PFSK-1 (cell line): ENCODE results near the gene GPC3.

Source experiments
- FOXP2 ChIP-seq: optimal IDR thresholded peaks from 2 replicates; pipeline ENCODE3; 2011; ENCODE audit warnings: borderline replicate concordance, control low read depth, inconsistent platforms; ENCODE audit not compliant: insufficient read depth; ENCODE audit errors: extremely low read length, extremely low read depth
- POLR2AphosphoS5 ChIP-seq: IDR thresholded peaks from 2 replicates; pipeline ENCODE4 v1.6.1; 2012; ENCODE audit warnings: low read depth, mild to moderate bottlenecking, control low read depth, low read length, moderate library complexity
- SIN3A ChIP-seq: IDR thresholded peaks from 2 replicates; pipeline ENCODE4 v1.6.1; 2012; ENCODE audit warnings: mild to moderate bottlenecking, low read length, moderate library complexity, borderline replicate concordance; ENCODE audit not compliant: insufficient read depth
- TAF1 ChIP-seq: IDR thresholded peaks from 2 replicates; pipeline ENCODE4 v1.6.1; 2012; ENCODE audit warnings: low read length, control low read depth, borderline replicate concordance; ENCODE audit not compliant: insufficient read depth
- TF ChIP-seq, protein P1 (sequence below), 2 experiments: IDR thresholded peaks; 2 replicates each; pipeline versions ENCODE4 v1.6.1 to v1.8.0; 2011 to 2012; ENCODE audit warnings: low read depth in 2 of 2, low read length in 2 of 2, control low read depth in 1 of 2, inconsistent platforms in 1 of 2, mild to moderate bottlenecking in 1 of 2, moderate library complexity in 1 of 2; ENCODE audit not compliant: insufficient read depth in 1 of 2

GPC3 gene

DNA sequence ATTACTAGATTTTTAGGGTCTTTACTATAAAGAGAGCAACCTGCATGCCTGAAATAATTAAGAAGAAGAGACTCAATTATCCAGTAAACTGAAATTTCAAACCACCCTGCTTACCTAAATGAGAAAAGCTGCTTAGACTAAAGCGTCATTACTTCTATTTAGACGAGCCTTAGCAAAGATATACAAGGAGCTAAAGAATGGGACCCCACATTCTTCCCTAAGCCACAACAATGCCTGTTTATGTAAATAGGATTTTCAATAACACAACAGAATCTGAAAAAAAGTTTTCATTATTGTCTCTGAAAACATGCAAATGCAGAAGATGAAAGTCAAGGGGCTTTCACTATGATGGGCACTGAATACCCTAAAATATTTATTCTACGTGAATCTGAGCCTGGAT, 16.2 kb downstream of the GPC3 start:
- TF ChIP-seq SIN3A, result no peak
- TF ChIP-seq, protein P1, sequence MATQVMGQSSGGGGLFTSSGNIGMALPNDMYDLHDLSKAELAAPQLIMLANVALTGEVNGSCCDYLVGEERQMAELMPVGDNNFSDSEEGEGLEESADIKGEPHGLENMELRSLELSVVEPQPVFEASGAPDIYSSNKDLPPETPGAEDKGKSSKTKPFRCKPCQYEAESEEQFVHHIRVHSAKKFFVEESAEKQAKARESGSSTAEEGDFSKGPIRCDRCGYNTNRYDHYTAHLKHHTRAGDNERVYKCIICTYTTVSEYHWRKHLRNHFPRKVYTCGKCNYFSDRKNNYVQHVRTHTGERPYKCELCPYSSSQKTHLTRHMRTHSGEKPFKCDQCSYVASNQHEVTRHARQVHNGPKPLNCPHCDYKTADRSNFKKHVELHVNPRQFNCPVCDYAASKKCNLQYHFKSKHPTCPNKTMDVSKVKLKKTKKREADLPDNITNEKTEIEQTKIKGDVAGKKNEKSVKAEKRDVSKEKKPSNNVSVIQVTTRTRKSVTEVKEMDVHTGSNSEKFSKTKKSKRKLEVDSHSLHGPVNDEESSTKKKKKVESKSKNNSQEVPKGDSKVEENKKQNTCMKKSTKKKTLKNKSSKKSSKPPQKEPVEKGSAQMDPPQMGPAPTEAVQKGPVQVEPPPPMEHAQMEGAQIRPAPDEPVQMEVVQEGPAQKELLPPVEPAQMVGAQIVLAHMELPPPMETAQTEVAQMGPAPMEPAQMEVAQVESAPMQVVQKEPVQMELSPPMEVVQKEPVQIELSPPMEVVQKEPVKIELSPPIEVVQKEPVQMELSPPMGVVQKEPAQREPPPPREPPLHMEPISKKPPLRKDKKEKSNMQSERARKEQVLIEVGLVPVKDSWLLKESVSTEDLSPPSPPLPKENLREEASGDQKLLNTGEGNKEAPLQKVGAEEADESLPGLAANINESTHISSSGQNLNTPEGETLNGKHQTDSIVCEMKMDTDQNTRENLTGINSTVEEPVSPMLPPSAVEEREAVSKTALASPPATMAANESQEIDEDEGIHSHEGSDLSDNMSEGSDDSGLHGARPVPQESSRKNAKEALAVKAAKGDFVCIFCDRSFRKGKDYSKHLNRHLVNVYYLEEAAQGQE (IDR thresholded peaks at IDR 0.05; ENCODE audit: insufficient read depth in 1 of 2, low read depth in 2 of 2, low read length in 2 of 2), result no peak
- no peak for TF ChIP-seq POLR2AphosphoS5
- no peak for TF ChIP-seq TAF1
- no peak for TF ChIP-seq FOXP2

DNA sequence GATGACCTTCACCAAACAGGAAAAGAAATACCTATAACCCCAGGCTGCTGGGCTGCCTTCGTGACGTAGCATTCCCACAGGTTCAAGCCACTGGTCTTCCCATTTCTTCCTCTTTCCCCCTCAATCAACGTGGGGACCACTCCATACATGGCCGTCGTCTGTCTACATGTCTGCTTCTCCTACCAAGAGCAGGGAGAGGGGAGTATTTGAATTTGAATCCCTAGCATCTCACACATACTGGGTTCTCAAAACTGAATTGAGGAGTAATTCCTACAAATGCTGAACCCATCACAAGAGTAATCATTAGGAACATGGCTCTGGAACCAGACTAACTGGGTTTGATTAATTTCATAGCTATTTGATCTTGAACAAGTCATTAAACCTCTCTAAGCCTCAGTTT, 17.3 kb downstream of the GPC3 start:
- TF ChIP-seq TAF1 (no peak), FOXP2 (no peak), POLR2AphosphoS5 (no peak), SIN3A (no peak)
- TF ChIP-seq, protein P1 (IDR thresholded peaks at IDR 0.05; ENCODE audit: insufficient read depth in 1 of 2, low read depth in 2 of 2, low read length in 2 of 2), result no peak

DNA sequence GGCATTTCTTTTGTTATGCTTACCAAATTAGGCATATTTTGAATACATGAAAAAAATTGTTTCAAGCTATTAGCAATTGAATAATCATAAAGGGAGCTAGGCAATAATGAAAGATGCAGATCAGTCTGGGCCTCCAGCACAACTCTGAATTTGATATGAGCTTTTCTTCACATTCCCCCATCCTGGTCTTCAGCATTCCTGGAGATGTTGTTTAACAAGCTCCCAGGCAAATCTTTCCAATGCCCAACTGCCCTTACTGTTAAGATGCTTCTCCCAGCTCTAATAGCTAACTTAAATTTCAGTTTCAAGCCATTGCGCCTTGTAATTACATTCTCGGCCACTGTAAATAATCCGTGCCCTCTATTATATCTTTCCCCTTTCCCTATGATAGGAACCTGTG, 19.2 kb downstream of the GPC3 start:
- TF ChIP-seq TAF1, result no peak
- no peak for TF ChIP-seq POLR2AphosphoS5
- no peak for TF ChIP-seq FOXP2
- no peak for TF ChIP-seq SIN3A
- TF ChIP-seq, protein P1 (IDR thresholded peaks at IDR 0.05; ENCODE audit: insufficient read depth in 1 of 2, low read depth in 2 of 2, low read length in 2 of 2), result no peak

DNA sequence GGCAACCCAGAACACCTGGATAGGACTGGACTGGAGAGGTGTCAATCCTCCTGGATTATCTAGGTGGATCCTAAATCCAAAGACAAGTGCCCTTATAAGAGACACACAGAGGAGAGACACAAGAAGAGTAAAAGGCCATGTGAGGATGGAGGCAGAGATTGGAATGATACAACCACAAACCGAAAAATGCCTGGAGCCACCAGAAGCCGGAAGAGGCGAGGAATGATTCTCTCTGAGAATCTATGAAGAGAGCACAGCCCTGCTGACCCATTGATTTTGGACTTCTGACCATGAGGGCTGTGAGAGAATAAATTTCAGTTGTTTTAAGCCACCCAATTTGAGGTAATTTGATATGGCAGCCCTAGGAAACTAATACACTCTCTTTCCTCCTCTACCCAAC, 20.1 kb downstream of the GPC3 start:
- TF ChIP-seq FOXP2 (no peak), POLR2AphosphoS5 (no peak), SIN3A (no peak), TAF1 (no peak)
- TF ChIP-seq, protein P1 (IDR thresholded peaks at IDR 0.05; ENCODE audit: insufficient read depth in 1 of 2, low read depth in 2 of 2, low read length in 2 of 2), result no peak

DNA sequence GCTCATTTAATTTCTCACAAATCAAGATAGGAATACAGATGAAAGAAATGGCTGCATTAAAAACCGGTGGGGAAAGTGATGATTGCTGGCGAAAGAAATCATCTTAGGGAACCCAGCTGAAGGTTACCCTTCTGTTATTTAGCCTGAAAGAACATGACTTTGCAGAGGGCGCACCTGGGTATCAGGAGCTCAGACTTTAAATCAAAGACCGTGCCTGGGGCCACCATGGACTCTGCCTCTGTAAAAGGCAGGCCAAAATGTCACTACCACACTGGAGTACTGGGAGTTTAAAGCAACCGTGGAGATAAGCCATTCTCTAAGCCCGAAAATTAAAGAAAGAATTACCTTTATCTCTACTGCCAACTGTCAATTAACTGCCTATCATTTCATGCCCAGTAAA, 24.3 kb downstream of the GPC3 start:
- TF ChIP-seq FOXP2 (no peak), POLR2AphosphoS5 (no peak), TAF1 (no peak), SIN3A (no peak)
- TF ChIP-seq, protein P1 (IDR thresholded peaks at IDR 0.05; ENCODE audit: insufficient read depth in 1 of 2, low read depth in 2 of 2, low read length in 2 of 2), result no peak
